SK-N-SH treated with all-trans-retinoic acid at 6 μM for 48 hours (cell line): ENCODE results near the gene ARF1.

Source experiments
- ATAC-seq: fragments of 200-7000 bp; cut with Tn5 transposase; 3 replicates; pipeline ENCODE4 v1.9.1; 2020; ENCODE audit warnings: mild to moderate bottlenecking, moderate library complexity
- ARNTL ChIP-seq: fragments of 450-650 bp; formaldehyde crosslinking; IDR thresholded peaks from 2 replicates; pipeline ENCODE4 v1.5.0; 2020; ENCODE audit warnings: low read depth, mild to moderate bottlenecking, moderate library complexity, borderline replicate concordance
- BACH2 ChIP-seq: fragments of 250-450 bp; sonication (Bioruptor Pico); IDR thresholded peaks from 2 replicates; pipeline ENCODE4 v1.9.0; 2021; ENCODE audit warnings: mild to moderate bottlenecking, borderline replicate concordance
- CSDC2 ChIP-seq: fragments of 250-450 bp; sonication (Bioruptor Pico); IDR thresholded peaks from 2 replicates; pipeline ENCODE4 v1.5.0; 2020; ENCODE audit warnings: mild to moderate bottlenecking, moderate library complexity
- ESRRG ChIP-seq: fragments of 250-450 bp; sonication (Bioruptor Pico); IDR thresholded peaks from 2 replicates; pipeline ENCODE4 v1.6.1; 2021; ENCODE audit warnings: mild to moderate bottlenecking
- GLIS3 ChIP-seq: fragments of 250-450 bp; sonication (Bioruptor Pico); IDR thresholded peaks from 2 replicates; pipeline ENCODE4 v1.5.0; 2020; ENCODE audit warnings: mild to moderate bottlenecking, moderate library complexity
- ISL1 ChIP-seq: fragments of 250-450 bp; sonication (Bioruptor Pico); IDR thresholded peaks from 2 replicates; pipeline ENCODE4 v2.1.2; 2022; ENCODE audit warnings: mild to moderate bottlenecking, moderate library complexity
- OSR1 ChIP-seq: fragments of 250-450 bp; sonication (Bioruptor Pico); IDR thresholded peaks from 2 replicates; pipeline ENCODE4 v1.8.0; 2022; ENCODE audit warnings: moderate library complexity, mild to moderate bottlenecking, inconsistent platforms
- PATZ1 ChIP-seq: fragments of 250-450 bp; sonication (Bioruptor Pico); IDR thresholded peaks from 2 replicates; pipeline ENCODE4 v1.8.0; 2020; ENCODE audit warnings: mild to moderate bottlenecking, moderate library complexity, borderline replicate concordance
- PPARA ChIP-seq: fragments of 250-450 bp; sonication (Bioruptor Pico); IDR thresholded peaks from 2 replicates; pipeline ENCODE4 v1.5.0; 2020; ENCODE audit warnings: mild to moderate bottlenecking, borderline replicate concordance
- RARB ChIP-seq: fragments of 250-450 bp; sonication (Bioruptor Pico); IDR thresholded peaks from 2 replicates; pipeline ENCODE4 v1.8.0; 2021; ENCODE audit warnings: mild to moderate bottlenecking, moderate library complexity
- SNAI2 ChIP-seq: fragments of 250-450 bp; sonication (Bioruptor Pico); IDR thresholded peaks from 2 replicates; pipeline ENCODE4 v1.5.0; 2020; ENCODE audit warnings: mild to moderate bottlenecking, moderate library complexity
- TCF4 ChIP-seq: fragments of 250-450 bp; sonication (Bioruptor Pico); IDR thresholded peaks from 2 replicates; pipeline ENCODE4 v1.8.0; 2021; ENCODE audit warnings: mild to moderate bottlenecking, moderate library complexity, borderline replicate concordance
- TOX ChIP-seq: fragments of 250-450 bp; sonication (Bioruptor Pico); IDR thresholded peaks from 2 replicates; pipeline ENCODE4 v1.8.0; 2021; ENCODE audit warnings: mild to moderate bottlenecking, moderate library complexity, borderline replicate concordance
- TSHZ2 ChIP-seq: fragments of 250-450 bp; sonication (Bioruptor Pico); IDR thresholded peaks from 2 replicates; pipeline ENCODE4 v1.5.0; 2020; ENCODE audit warnings: mild to moderate bottlenecking, moderate library complexity
- ZC3H10 ChIP-seq: fragments of 250-450 bp; sonication (Bioruptor Pico); IDR thresholded peaks from 2 replicates; pipeline ENCODE4 v1.5.1; 2021; ENCODE audit warnings: mild to moderate bottlenecking, moderate library complexity
- ZFP3 ChIP-seq: fragments of 250-450 bp; sonication (Bioruptor Pico); IDR thresholded peaks from 2 replicates; pipeline ENCODE4 v1.5.0; 2020; ENCODE audit warnings: mild to moderate bottlenecking, moderate library complexity
- ZFP30 ChIP-seq: fragments of 450-650 bp; formaldehyde crosslinking; IDR thresholded peaks from 2 replicates; pipeline ENCODE4 v1.5.0; 2022; ENCODE audit warnings: mild to moderate bottlenecking, moderate library complexity
- ZNF565 ChIP-seq: fragments of 450-650 bp; formaldehyde crosslinking; conservative IDR thresholded peaks from 2 replicates; pipeline ENCODE4 v1.5.0; 2020; ENCODE audit warnings: low read depth, mild to moderate bottlenecking, moderate library complexity
- ZNF70 ChIP-seq: fragments of 450-650 bp; formaldehyde crosslinking; IDR thresholded peaks from 2 replicates; pipeline ENCODE4 v1.5.0; 2020; ENCODE audit warnings: mild to moderate bottlenecking, moderate library complexity
- ZNF8 ChIP-seq: fragments of 450-650 bp; formaldehyde crosslinking; IDR thresholded peaks from 2 replicates; pipeline ENCODE4 v1.5.0; 2020; ENCODE audit warnings: mild to moderate bottlenecking, moderate library complexity
- TF ChIP-seq, protein P1 (sequence below): fragments of 250-450 bp; sonication (Bioruptor Pico); IDR thresholded peaks from 2 replicates; pipeline ENCODE4 v1.5.1; 2021; ENCODE audit warnings: mild to moderate bottlenecking, moderate library complexity
- TF ChIP-seq, protein P2 (sequence below): fragments of 250-450 bp; sonication (Bioruptor Pico); IDR thresholded peaks from 2 replicates; pipeline ENCODE4 v1.8.0; 2021; ENCODE audit warnings: low read depth, mild to moderate bottlenecking, moderate library complexity, borderline replicate concordance
- TF ChIP-seq, protein P3 (sequence below): fragments of 250-450 bp; sonication (Bioruptor Pico); IDR thresholded peaks from 2 replicates; pipeline ENCODE4 v1.5.1; 2020; ENCODE audit warnings: low read depth, mild to moderate bottlenecking, moderate library complexity

ARF1 gene

GRCh38 chr1:228146417-228147150 is 64.1 kb downstream of the ARF1 start:
- TF ChIP-seq, protein P1, sequence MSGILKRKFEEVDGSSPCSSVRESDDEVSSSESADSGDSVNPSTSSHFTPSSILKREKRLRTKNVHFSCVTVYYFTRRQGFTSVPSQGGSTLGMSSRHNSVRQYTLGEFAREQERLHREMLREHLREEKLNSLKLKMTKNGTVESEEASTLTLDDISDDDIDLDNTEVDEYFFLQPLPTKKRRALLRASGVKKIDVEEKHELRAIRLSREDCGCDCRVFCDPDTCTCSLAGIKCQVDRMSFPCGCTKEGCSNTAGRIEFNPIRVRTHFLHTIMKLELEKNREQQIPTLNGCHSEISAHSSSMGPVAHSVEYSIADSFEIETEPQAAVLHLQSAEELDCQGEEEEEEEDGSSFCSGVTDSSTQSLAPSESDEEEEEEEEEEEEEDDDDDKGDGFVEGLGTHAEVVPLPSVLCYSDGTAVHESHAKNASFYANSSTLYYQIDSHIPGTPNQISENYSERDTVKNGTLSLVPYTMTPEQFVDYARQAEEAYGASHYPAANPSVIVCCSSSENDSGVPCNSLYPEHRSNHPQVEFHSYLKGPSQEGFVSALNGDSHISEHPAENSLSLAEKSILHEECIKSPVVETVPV (CRISPR knock-in tag): no peak
- TF ChIP-seq PATZ1: no peak
- TF ChIP-seq, protein P2, sequence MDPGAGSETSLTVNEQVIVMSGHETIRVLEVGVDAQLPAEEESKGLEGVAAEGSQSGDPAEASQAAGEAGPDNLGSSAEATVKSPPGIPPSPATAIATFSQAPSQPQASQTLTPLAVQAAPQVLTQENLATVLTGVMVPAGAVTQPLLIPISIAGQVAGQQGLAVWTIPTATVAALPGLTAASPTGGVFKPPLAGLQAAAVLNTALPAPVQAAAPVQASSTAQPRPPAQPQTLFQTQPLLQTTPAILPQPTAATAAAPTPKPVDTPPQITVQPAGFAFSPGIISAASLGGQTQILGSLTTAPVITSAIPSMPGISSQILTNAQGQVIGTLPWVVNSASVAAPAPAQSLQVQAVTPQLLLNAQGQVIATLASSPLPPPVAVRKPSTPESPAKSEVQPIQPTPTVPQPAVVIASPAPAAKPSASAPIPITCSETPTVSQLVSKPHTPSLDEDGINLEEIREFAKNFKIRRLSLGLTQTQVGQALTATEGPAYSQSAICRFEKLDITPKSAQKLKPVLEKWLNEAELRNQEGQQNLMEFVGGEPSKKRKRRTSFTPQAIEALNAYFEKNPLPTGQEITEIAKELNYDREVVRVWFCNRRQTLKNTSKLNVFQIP (CRISPR knock-in tag): no peak
- no peak for TF ChIP-seq ZFP3 (CRISPR knock-in tag)
- TF ChIP-seq ARNTL (CRISPR knock-in tag): no peak
- TF ChIP-seq, protein P3, sequence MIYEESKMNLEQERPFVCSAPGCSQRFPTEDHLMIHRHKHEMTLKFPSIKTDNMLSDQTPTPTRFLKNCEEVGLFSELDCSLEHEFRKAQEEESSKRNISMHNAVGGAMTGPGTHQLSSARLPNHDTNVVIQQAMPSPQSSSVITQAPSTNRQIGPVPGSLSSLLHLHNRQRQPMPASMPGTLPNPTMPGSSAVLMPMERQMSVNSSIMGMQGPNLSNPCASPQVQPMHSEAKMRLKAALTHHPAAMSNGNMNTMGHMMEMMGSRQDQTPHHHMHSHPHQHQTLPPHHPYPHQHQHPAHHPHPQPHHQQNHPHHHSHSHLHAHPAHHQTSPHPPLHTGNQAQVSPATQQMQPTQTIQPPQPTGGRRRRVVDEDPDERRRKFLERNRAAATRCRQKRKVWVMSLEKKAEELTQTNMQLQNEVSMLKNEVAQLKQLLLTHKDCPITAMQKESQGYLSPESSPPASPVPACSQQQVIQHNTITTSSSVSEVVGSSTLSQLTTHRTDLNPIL (CRISPR knock-in tag): no peak
- TF ChIP-seq RARB (CRISPR knock-in tag): no peak
- no peak for TF ChIP-seq PPARA (CRISPR knock-in tag)
- TF ChIP-seq TOX (CRISPR knock-in tag): no peak
- TF ChIP-seq ESRRG (CRISPR knock-in tag): no peak
- no peak for TF ChIP-seq ZNF70 (CRISPR knock-in tag)
- no peak for TF ChIP-seq TCF4
- no peak for TF ChIP-seq ISL1 (CRISPR knock-in tag)
- TF ChIP-seq OSR1 (CRISPR knock-in tag): no peak
- no peak for TF ChIP-seq BACH2 (CRISPR knock-in tag)
- no peak for TF ChIP-seq ZC3H10 (CRISPR knock-in tag)
- no peak for TF ChIP-seq GLIS3 (CRISPR knock-in tag)
- no peak for TF ChIP-seq TSHZ2 (CRISPR knock-in tag)
- no peak for TF ChIP-seq CSDC2 (CRISPR knock-in tag)
- TF ChIP-seq SNAI2 (CRISPR knock-in tag): no peak
- ATAC-seq: no peak

- ATAC-seq: no peak
- no peak for TF ChIP-seq CSDC2 (CRISPR knock-in tag)
- no peak for TF ChIP-seq TCF4
- TF ChIP-seq ISL1 (CRISPR knock-in tag): no peak
- no peak for TF ChIP-seq ZNF70 (CRISPR knock-in tag)
- no peak for TF ChIP-seq PPARA (CRISPR knock-in tag)
- TF ChIP-seq OSR1 (CRISPR knock-in tag): no peak
- no peak for TF ChIP-seq ZNF565 (CRISPR knock-in tag)
- TF ChIP-seq ARNTL (CRISPR knock-in tag): no peak
- no peak for TF ChIP-seq SNAI2 (CRISPR knock-in tag)
- TF ChIP-seq ZNF8 (CRISPR knock-in tag): no peak
- no peak for TF ChIP-seq ZFP30 (CRISPR knock-in tag)
- TF ChIP-seq TSHZ2 (CRISPR knock-in tag): no peak
- TF ChIP-seq, protein P2 (CRISPR knock-in tag): no peak
- no peak for TF ChIP-seq ZFP3 (CRISPR knock-in tag)
- no peak for TF ChIP-seq BACH2 (CRISPR knock-in tag)
- TF ChIP-seq RARB (CRISPR knock-in tag): no peak
These were observed 64.7 kb downstream of the ARF1 start for GRCh38 chr1:228147151-228147693.
